Adipocyte (in vitro differentiated cells): ENCODE measurements around the gene SLC6A17.

Source experiments
- DNase-seq: peaks from one replicate; pipeline ENCODE4 v3.0.0-alpha.2; 2015; ENCODE audit warnings: low read depth
- H3K27me3 ChIP-seq: replicated peaks from 2 replicates; pipeline ENCODE4 v1.7.0; 2013; ENCODE audit warnings: mild to moderate bottlenecking, low read length, moderate library complexity; ENCODE audit not compliant: control insufficient read depth, insufficient read depth
- H3K36me3 ChIP-seq: 2 replicates; pipeline ENCODE4 v1.7.0; 2013; ENCODE audit warnings: low read length, mild to moderate bottlenecking, moderate library complexity; ENCODE audit not compliant: control insufficient read depth, insufficient read depth, severe bottlenecking
- H3K4me1 ChIP-seq: 2 replicates; pipeline ENCODE4 v1.7.0; 2013; ENCODE audit warnings: mild to moderate bottlenecking, low read length, moderate library complexity; ENCODE audit not compliant: control insufficient read depth, insufficient read depth
- H3K4me3 ChIP-seq: 2 replicates; pipeline ENCODE4 v1.7.0; 2013; ENCODE audit warnings: mild to moderate bottlenecking, low read length, moderate library complexity
- H3K9ac ChIP-seq: 2 replicates; pipeline ENCODE4 v1.7.0; 2013; ENCODE audit warnings: mild to moderate bottlenecking, low read length, moderate library complexity
- H3K9me3 ChIP-seq: 2 replicates; pipeline ENCODE4 v1.7.0; 2013; ENCODE audit warnings: mild to moderate bottlenecking, low read length, moderate library complexity; ENCODE audit not compliant: control insufficient read depth

SLC6A17 gene

DNA sequence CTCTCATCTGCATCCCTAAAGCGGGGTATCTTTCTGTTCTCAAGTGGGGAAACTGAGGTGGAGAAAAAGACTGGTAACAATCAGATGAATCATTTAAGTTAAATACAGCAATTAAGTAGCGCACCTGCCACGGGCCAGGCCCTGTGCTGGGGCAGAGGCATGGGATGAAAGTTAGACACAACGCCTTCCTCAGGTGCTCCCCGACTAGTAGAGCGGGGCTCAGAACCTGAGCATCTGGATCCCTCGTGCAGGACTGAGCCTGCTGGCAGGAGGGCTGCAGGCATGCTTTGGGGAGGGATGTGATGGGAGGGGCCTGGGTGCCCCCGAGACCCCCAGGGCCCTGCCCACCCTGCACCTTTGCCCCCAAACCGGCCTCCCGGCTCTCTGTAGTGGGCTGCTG is 44.9 kb downstream of the SLC6A17 start:
- no peak for DNase-seq
- Histone ChIP-seq H3K9me3 (no peaks in the 10 kb centered on the region), H3K36me3 (no peaks in the 10 kb centered on the region)

DNA sequence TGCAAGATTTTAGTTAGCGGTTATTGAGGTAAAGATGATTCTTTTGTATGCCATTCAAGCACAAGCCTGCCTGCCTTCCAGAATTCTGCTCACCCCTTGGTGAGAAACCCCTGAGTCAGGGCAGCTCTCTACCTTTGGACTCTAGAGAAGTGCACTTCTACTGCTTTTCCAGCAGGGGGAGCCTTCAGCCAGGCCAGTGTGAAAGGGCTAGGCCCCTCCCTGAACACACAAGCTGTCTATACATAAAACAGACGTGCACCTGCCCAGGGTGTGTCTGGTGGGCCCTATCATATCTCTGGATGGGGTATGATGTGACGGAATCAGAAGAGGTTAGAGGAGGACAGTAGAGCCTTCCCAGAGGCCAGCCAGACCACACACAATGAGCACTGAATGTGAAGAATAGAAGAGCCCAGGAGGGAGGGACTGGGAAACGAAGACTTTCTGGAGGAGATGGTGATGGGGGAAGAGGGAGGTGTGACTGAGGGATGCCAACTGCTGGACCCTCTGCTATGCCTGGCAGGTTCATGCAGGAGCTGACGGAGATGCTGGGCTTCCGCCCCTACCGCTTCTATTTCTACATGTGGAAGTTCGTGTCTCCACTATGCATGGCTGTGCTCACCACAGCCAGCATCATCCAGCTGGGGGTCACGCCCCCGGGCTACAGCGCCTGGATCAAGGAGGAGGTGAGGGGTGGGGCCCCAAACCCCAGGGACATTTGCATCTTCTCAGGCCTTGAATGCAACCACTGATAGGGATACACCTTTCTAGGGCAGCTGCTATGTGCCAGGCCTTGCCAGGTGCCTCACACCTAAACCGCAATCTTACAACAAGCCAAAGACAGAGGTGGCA is 46.8 kb downstream of the SLC6A17 start:
- no peaks in the 10 kb centered on the region for H3K27me3 ChIP-seq
- H3K4me1 ChIP-seq, result no peaks in the 10 kb centered on the region
- no peak overlapping the region for H3K4me3 ChIP-seq
- no peak overlapping the region for H3K9ac ChIP-seq
- H3K9me3 ChIP-seq, result no peaks in the 10 kb centered on the region
- no peaks in the 10 kb centered on the region for H3K36me3 ChIP-seq
- peak; percentile 71 for DNase-seq

More for the DNA sequence above, 44.9 kb downstream of the SLC6A17 start:
- Histone ChIP-seq H3K4me3 (no peak overlapping the region), H3K27me3 (no peaks in the 10 kb centered on the region), H3K9ac (no peak overlapping the region), H3K4me1 (no peaks in the 10 kb centered on the region)

DNA sequence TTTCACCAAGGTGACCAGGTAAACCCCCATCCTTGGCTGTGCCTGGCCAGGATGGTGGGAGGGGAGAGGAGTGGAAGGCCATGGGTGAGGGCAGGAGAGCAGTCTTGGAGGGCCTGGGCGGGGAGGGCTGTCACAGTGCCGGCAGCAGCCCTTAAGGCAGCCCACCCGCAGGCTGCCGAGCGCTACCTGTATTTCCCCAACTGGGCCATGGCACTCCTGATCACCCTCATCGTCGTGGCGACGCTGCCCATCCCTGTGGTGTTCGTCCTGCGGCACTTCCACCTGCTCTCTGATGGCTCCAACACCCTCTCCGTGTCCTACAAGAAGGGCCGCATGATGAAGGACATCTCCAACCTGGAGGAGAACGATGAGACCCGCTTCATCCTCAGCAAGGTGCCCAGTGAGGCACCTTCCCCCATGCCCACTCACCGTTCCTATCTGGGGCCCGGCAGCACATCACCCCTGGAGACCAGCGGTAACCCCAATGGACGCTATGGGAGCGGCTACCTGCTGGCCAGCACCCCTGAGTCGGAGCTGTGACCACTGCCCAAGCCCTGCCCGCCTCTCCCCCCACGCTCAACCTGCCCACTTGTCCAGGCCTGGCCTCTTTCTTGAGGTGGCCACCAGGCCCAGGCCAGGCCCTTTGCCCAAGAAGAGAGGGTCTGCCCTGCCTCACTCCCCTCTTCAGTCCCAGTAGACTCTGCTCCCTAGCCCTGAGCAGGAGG is 47.8 kb downstream of the SLC6A17 start:
- Histone ChIP-seq H3K4me3 (no peak overlapping the region), H3K9ac (no peak overlapping the region), H3K4me1 (no peaks in the 10 kb centered on the region), H3K36me3 (no peaks in the 10 kb centered on the region), H3K9me3 (no peaks in the 10 kb centered on the region), H3K27me3 (no peaks in the 10 kb centered on the region)
- DNase-seq, result no peak

DNA sequence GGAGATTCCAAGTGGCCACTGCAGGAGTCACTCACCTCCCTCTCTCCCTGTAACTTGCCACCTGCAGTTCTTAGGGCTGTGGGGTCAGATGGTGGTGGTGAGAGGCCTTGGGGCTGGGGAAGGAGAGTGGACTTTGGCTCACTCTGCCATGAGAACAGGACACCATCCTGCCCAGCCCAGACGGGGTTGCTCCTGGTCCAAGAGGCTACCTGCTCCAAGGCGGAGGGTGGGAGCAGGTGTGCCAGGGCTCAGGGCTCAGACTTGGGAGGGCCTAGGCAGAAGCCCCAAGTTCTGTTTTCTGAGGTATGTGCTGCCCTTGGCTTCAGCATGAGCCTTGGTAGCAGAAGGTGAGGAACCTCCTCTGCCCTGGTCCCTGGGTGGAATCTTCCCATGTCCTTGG is 48.5 kb downstream of the SLC6A17 start:
- H3K9me3 ChIP-seq, result no peaks in the 10 kb centered on the region
- no peak overlapping the region for H3K9ac ChIP-seq
- H3K4me1 ChIP-seq, result peaks cover 5% of the 10 kb centered on the region
- no peaks in the 10 kb centered on the region for H3K36me3 ChIP-seq
- H3K27me3 ChIP-seq, result no peaks in the 10 kb centered on the region
- no peak overlapping the region for H3K4me3 ChIP-seq
- no peak for DNase-seq

DNA sequence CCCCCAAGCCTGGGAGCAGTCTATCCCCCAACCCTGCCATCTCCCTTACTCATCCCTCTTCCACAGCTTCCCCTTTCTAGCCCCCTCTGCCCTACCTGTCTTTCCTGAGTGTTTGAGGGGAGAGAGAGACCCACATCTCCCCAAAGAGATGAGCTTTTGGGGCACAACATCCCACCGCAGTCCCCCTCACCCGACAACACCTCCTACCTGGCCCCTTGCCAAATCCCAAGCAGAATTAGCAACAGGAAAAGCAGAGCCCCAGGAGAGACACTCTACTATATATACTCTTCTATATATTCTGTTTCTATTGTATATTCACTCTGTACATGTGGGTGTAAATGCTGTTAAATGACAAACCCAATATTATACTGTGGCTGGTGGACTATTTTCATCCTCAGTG is 49.9 kb downstream of the SLC6A17 start:
- no peaks in the 10 kb centered on the region for H3K9me3 ChIP-seq
- H3K36me3 ChIP-seq, result no peaks in the 10 kb centered on the region
- no peak overlapping the region for H3K9ac ChIP-seq
- H3K4me3 ChIP-seq, result no peak overlapping the region
- DNase-seq, result no peak
- H3K4me1 ChIP-seq, result peaks cover 5% of the 10 kb centered on the region
- H3K27me3 ChIP-seq, result no peaks in the 10 kb centered on the region

DNA sequence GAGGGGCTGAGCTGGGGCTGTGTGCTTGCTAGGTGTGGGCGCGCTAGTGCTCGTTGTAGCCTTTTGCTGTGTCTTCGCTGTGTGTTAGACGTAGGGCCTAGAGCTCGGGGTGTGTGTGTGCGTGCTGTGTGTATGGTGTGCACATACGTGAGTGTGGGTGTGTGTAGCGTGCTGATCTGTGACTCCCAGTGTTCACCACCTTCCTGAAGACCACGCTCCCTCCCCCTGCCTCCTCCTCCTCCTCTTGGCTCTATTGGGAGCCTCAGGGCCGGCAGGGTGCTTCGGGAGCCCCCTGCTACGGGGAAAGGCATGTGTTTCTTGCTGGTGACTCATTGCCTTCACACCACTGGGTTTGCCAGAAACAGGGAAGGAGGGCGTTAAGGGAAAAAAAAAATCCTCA is 50.4 kb downstream of the SLC6A17 start:
- no peaks in the 10 kb centered on the region for H3K27me3 ChIP-seq
- H3K9me3 ChIP-seq, result no peaks in the 10 kb centered on the region
- peaks cover 5% of the 10 kb centered on the region for H3K4me1 ChIP-seq
- no peak overlapping the region for H3K4me3 ChIP-seq
- DNase-seq, result no peak
- no peak overlapping the region for H3K9ac ChIP-seq
- H3K36me3 ChIP-seq, result no peaks in the 10 kb centered on the region

DNA sequence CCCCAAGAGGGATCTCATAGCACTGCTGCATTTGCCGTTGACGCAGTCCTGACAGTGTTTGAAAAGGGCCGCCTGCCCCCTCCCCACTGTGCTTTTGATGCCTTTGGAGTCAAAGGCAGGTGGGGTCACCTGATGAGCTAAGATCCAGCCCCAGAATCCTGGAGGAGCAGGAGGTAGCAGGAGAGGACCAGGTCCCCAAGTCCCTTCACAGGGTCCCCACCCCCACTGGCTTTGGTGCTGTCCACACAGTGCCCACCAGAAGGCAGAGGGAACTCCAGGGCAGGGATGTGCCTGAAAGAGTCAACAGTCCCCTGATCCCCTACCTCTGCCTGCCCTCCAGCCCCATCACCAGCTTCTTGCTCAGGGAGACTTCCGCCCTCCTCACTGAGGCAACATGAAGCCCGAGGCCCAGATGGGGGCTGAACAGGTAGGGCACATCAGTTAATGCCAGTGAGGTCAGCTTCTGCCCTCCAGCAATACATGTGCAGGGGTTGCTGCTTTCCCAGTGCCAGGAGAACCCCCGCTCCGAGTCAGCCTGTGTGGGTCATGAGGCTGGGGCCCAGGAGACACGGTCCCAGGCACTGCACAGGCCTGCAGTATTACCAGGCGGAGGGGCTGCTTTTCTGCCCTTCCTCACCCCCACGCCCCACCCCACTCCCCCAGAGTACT is 51.0 kb downstream of the SLC6A17 start:
- Histone ChIP-seq H3K27me3 (no peaks in the 10 kb centered on the region), H3K9ac (no peak overlapping the region), H3K9me3 (no peaks in the 10 kb centered on the region), H3K36me3 (no peaks in the 10 kb centered on the region), H3K4me1 (peaks cover 5% of the 10 kb centered on the region), H3K4me3 (no peak overlapping the region)
- no peak for DNase-seq

DNA sequence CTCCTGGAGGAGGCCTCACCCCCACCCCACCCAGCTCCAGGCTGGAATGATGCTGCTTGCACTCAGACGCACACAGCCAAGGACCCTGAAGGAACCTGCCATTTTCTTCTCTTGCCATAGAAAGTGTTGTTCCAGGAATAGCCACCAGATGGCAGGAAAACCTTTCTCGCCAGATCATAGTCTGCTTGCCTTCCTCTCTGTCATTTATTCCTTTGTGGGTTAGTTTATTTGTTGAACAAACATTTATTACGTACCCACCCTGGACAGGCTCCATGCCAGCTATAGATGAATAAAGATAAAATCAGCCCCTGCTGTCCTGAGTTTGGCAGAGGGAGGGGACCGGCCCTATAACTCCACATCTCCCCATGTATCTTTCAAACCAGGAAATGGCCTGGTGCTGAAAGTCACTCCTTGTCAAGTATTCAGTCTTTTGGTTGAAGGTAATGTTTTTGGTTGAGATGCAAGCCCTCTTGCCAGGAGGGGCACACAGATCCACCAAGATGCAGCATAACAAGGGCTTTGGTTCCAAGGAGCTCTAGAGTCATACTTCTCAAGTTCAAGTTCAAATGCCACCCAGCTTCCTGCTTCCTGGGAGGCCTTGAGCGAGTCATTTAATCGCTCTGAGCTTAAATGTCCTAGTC is 52.8 kb downstream of the SLC6A17 start:
- Histone ChIP-seq H3K27me3 (peaks cover 2% of the 10 kb centered on the region), H3K36me3 (no peaks in the 10 kb centered on the region), H3K4me3 (no peak overlapping the region), H3K9me3 (no peaks in the 10 kb centered on the region), H3K9ac (no peak overlapping the region), H3K4me1 (peaks cover 5% of the 10 kb centered on the region)
- peak; percentile 87 for DNase-seq

DNA sequence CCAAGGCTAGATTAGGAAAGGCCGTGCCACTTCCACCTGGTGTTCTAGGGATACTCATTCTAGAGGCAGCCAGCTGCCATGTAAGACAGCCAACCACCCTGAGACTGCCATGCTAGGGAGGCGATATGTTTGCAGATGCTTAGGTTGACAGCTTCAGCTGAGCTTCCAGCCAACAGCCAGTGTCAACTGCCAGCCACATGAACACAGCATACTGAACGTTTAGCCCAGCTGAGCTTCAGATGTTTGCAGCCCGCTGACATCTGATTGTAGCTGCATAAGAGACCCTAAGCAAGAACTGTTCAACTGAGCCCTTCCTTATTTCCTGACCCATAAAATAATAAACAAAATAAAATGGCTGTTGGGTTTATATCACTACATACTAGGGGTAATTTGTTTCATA is 54.9 kb downstream of the SLC6A17 start:
- no peaks in the 10 kb centered on the region for H3K36me3 ChIP-seq
- no peak overlapping the region for H3K4me3 ChIP-seq
- H3K4me1 ChIP-seq, result peaks cover 8% of the 10 kb centered on the region
- H3K9me3 ChIP-seq, result no peaks in the 10 kb centered on the region
- no peak overlapping the region for H3K9ac ChIP-seq
- H3K27me3 ChIP-seq, result peaks cover 2% of the 10 kb centered on the region
- no peak for DNase-seq

DNA sequence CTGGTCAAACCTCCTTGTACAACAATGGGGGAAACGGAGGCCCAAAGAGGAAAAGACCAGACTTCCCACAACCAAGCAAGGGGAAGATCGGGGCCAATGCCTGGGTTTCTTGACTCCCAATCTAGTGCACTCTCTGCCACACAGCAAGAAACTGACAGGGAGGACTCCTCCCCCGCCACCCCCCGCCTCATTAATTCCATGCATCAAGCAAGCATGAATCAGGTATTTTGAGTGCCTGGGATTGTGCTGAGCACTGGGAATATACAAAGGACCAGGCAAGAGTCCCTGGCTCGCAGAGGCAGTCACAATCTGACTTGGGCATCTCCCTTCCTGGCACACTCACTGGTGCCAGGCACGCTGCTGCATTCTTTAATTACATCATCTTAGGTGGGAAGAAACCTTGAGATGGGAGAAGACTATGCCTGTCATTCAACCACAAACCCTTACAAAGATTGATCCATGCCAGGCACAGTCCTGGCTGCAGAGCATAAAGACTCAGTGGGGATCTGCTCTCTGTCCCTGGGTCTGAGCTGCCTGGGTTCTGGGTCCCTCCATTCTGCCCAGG is 55.4 kb downstream of the SLC6A17 start:
- Histone ChIP-seq H3K27me3 (peaks cover 2% of the 10 kb centered on the region), H3K36me3 (no peaks in the 10 kb centered on the region), H3K9me3 (no peaks in the 10 kb centered on the region), H3K4me3 (no peak overlapping the region), H3K9ac (no peak overlapping the region), H3K4me1 (peaks cover 8% of the 10 kb centered on the region)
- DNase-seq, result no peak
